22Rv1 (cell line): Measurements from ENCODE around the gene CCZ1.
"Not testable (repeated sequence)": the region's sequence is repeated elsewhere in the genome, so short reads cannot be mapped to it uniquely, and the experiment has no call there.

Experiments used
- H3K27ac ChIP-seq: fragments of 450-650 bp; 2 replicates; pipeline ENCODE4 v1.5.1; 2017
- CTCF ChIP-seq: fragments of 450-650 bp; IDR thresholded peaks from 2 replicates; pipeline ENCODE4 v1.5.1; 2017; ENCODE audit warnings: mild to moderate bottlenecking
- ZFX ChIP-seq: fragments of 450-650 bp; IDR thresholded peaks from 2 replicates; pipeline ENCODE4 v1.6.1; 2017; ENCODE audit warnings: antibody characterized with exemption, borderline replicate concordance

Gene CCZ1

GRCh38 chr7:5898480-5899224, at the start of gene CCZ1:
Gene CCZ1 (plus strand): TSS chr7:5898733. CDS start chr7:5898800, 67 bp downstream.
- 0 out of 2 replicates have a peak within 1 kb of the TSS, but pooled peaks have one; percentile 38 for H3K27ac ChIP-seq

- no peak overlapping the region for H3K27ac ChIP-seq
- TF ChIP-seq CTCF (no peak), ZFX (no peak)
These were observed 47.6 kb upstream of the CCZ1 start for GRCh38 chr7:5850944-5851343.

GRCh38 chr7:5854738-5855137, 43.8 kb upstream of the CCZ1 start:
- TF ChIP-seq ZFX (no peak), CTCF (no peak)
- H3K27ac ChIP-seq: no peak overlapping the region

- H3K27ac ChIP-seq: not testable (repeated sequence)
These were observed 41.4 kb upstream of the CCZ1 start for GRCh38 chr7:5857041-5857575.

GRCh38 chr7:5858494-5858893, 40.0 kb upstream of the CCZ1 start:
- not testable (repeated sequence) for H3K27ac ChIP-seq

GRCh38 chr7:5861281-5861680, 37.3 kb upstream of the CCZ1 start:
- not testable (repeated sequence) for H3K27ac ChIP-seq

GRCh38 chr7:5862753-5863366, 35.7 kb upstream of the CCZ1 start:
- not testable (repeated sequence) for H3K27ac ChIP-seq

GRCh38 chr7:5865279-5865931, 33.1 kb upstream of the CCZ1 start:
- not testable (repeated sequence) for H3K27ac ChIP-seq

GRCh38 chr7:5867060-5867459, 31.5 kb upstream of the CCZ1 start:
- no peak overlapping the region for H3K27ac ChIP-seq
- TF ChIP-seq CTCF: no peak
- no peak for TF ChIP-seq ZFX

GRCh38 chr7:5868928-5869341, 29.6 kb upstream of the CCZ1 start:
- H3K27ac ChIP-seq: not testable (repeated sequence)

- no peak overlapping the region for H3K27ac ChIP-seq
- TF ChIP-seq CTCF: no peak
- no peak for TF ChIP-seq ZFX
These were observed 28.8 kb upstream of the CCZ1 start for GRCh38 chr7:5869691-5870090.
